ENCODE measurements around the gene ODAD4.

The ODAD4 gene

GRCh38 chr17:41904242-41904841 is 26.1 kb upstream of the ODAD4 start:
- H2AFZ ChIP-seq (ENCODE audit: low read depth, low read length), result no peak overlapping the region
- H3K79me2 ChIP-seq (ENCODE audit: low read length), result 0 out of 2 replicates have a peak, but pooled peaks cover 6% of the 10 kb centered on the region
- TF ChIP-seq EZH2phosphoT487 (IDR thresholded peaks at IDR 0.05; ENCODE audit: low read depth) (no peak), CTCF (IDR thresholded peaks at IDR 0.05; ENCODE audit: low read depth, low read length) (no peak)
- no peaks in the 10 kb centered on the region for H3K4me1 ChIP-seq (ENCODE audit: low read length)
- H3K36me3 ChIP-seq (replicated peaks; ENCODE audit: low read depth, low read length), result peaks cover 72% of the 10 kb centered on the region
- no peaks in the 10 kb centered on the region for H3K27me3 ChIP-seq (ENCODE audit: low read depth, low read length)
- no peak overlapping the region for H3K9ac ChIP-seq (ENCODE audit: low read length)
- H3K4me3 ChIP-seq (ENCODE audit: low read length), result no peak overlapping the region
- H3K9me3 ChIP-seq (ENCODE audit: insufficient read depth, low read length), result no peaks in the 10 kb centered on the region
- H3K4me2 ChIP-seq (ENCODE audit: low read length), result no peak overlapping the region
- no peak overlapping the region for H3K27ac ChIP-seq (ENCODE audit: low read length)
- no peaks in the 10 kb centered on the region for H4K20me1 ChIP-seq (ENCODE audit: insufficient read depth, low read length)

- Histone ChIP-seq H3K4me3 (ENCODE audit: low read length) (no peak overlapping the region), H3K27ac (ENCODE audit: low read length) (no peak overlapping the region), H3K79me2 (ENCODE audit: low read length) (0 out of 2 replicates have a peak, but pooled peaks cover 6% of the 10 kb centered on the region), H3K9ac (ENCODE audit: low read length) (no peak overlapping the region), H3K4me1 (ENCODE audit: low read length) (no peaks in the 10 kb centered on the region), H3K9me3 (ENCODE audit: insufficient read depth, low read length) (no peaks in the 10 kb centered on the region), H3K36me3 (replicated peaks; ENCODE audit: low read depth, low read length) (peaks cover 78% of the 10 kb centered on the region), H2AFZ (ENCODE audit: low read depth, low read length) (no peak overlapping the region), H3K4me2 (ENCODE audit: low read length) (no peak overlapping the region), H3K27me3 (ENCODE audit: low read depth, low read length) (no peaks in the 10 kb centered on the region), H4K20me1 (ENCODE audit: insufficient read depth, low read length) (no peaks in the 10 kb centered on the region; the same call in 1 of the 2 replicates)
- TF ChIP-seq EZH2phosphoT487 (IDR thresholded peaks at IDR 0.05; ENCODE audit: low read depth) (no peak), CTCF (IDR thresholded peaks at IDR 0.05; ENCODE audit: low read depth, low read length) (no peak)
These were observed 25.2 kb upstream of the ODAD4 start for GRCh38 chr17:41905172-41905571.

- Histone ChIP-seq H4K20me1 (ENCODE audit: insufficient read depth, low read length) (no peaks in the 10 kb centered on the region; the same call in 1 of the 2 replicates), H3K9me3 (ENCODE audit: insufficient read depth, low read length) (no peaks in the 10 kb centered on the region), H3K27me3 (ENCODE audit: low read depth, low read length) (no peaks in the 10 kb centered on the region), H3K4me1 (ENCODE audit: low read length) (no peaks in the 10 kb centered on the region), H3K4me3 (ENCODE audit: low read length) (no peak overlapping the region), H3K4me2 (ENCODE audit: low read length) (no peak overlapping the region), H3K36me3 (replicated peaks; ENCODE audit: low read depth, low read length) (peaks cover 82% of the 10 kb centered on the region), H3K79me2 (ENCODE audit: low read length) (peaks cover 17% of the 10 kb centered on the region; the same call in 1 of the 2 replicates), H3K27ac (ENCODE audit: low read length) (no peak overlapping the region), H2AFZ (ENCODE audit: low read depth, low read length) (no peak overlapping the region), H3K9ac (ENCODE audit: low read length) (no peak overlapping the region)
- TF ChIP-seq CTCF (IDR thresholded peaks at IDR 0.05; ENCODE audit: low read depth, low read length) (no peak), EZH2phosphoT487 (IDR thresholded peaks at IDR 0.05; ENCODE audit: low read depth) (no peak)
These were observed 23.8 kb upstream of the ODAD4 start for GRCh38 chr17:41906465-41907184.

- no peaks in the 10 kb centered on the region for H3K27me3 ChIP-seq (ENCODE audit: low read depth, low read length)
- peaks cover 80% of the 10 kb centered on the region for H3K36me3 ChIP-seq (replicated peaks; ENCODE audit: low read depth, low read length)
- no peak overlapping the region for H3K9ac ChIP-seq (ENCODE audit: low read length)
- H3K4me1 ChIP-seq (ENCODE audit: low read length), result no peaks in the 10 kb centered on the region
- no peak overlapping the region for H3K4me3 ChIP-seq (ENCODE audit: low read length)
- peaks cover 20% of the 10 kb centered on the region for H3K79me2 ChIP-seq (ENCODE audit: low read length)
- no peak for TF ChIP-seq EZH2phosphoT487 (IDR thresholded peaks at IDR 0.05; ENCODE audit: low read depth)
- no peak overlapping the region for H2AFZ ChIP-seq (ENCODE audit: low read depth, low read length)
- H3K27ac ChIP-seq (ENCODE audit: low read length), result no peak overlapping the region
- no peak overlapping the region for H3K4me2 ChIP-seq (ENCODE audit: low read length)
- H4K20me1 ChIP-seq (ENCODE audit: insufficient read depth, low read length), result no peaks in the 10 kb centered on the region; the same call in none of the 2 replicates
- H3K9me3 ChIP-seq (ENCODE audit: insufficient read depth, low read length), result no peaks in the 10 kb centered on the region
These were observed 23.2 kb upstream of the ODAD4 start for GRCh38 chr17:41907185-41907556.
